ENCODE results near the gene FLAD1. TPM values are rescaled to one million over a fixed set of nuclear protein-coding genes. Genes with fewer than 3 reads are reported as not detected.

The FLAD1 gene
- total RNA-seq, 1 donor from 2014 or later = 60.2 TPM

DNA sequence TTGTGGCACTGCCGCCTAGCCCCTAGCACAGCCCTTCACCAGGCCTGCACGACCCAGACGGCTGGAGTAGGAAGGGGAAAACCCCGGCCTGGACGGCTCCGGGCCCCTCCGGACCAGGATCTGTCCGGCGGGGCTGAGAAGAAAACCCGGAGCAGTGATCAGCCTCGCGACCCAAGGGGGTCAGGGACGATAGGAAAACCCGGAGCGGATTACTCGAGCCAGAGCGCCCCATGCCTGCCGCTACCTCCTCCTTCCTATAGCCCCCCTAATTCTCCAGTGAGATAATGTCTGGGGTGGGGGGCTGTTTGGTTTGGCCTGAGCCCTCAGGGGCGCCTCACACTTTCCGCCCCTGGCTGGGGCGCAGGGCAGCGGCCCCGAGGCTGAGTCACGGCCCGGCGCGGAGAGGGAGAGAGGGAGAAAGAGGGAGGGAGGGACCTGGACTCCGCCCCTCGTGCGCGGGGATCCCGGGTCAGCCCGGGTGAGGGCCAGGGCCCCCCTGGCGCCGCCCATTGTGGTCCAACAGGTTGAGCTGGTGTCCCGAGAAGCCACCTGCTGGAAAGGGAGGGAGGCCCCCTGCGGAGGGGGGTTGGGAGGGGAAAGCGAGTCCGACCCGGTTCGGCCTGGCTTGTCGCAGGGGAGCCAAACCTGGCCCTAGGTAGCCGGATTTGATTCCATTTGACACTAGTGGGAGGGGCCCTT is 17.7 kb downstream of the FLAD1 start:
- H3K27ac Mint-ChIP-seq = peak overlapping the region; percentile 83
- intact Hi-C loops (cut with micrococcal nuclease) = loop anchor here (1.0 to 10.0 kb wide), 6 partner anchors 8 to 444 kb away; partner anchors contain the start of genes PBXIP1 and UBE2Q1

DNA sequence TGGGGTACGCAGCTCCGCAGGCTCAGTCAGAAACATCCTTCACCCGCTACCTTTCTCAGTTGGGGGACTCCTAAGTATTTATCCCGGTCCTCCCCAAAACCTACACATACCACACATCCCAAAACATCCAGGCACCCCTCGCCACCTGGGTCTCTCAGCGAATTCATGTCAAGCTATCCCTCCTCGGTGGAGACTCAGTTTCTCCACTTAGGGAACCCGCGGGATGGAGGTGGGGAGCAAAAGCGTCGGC is 18.2 kb downstream of the FLAD1 start:
- H3K4me3 Mint-ChIP-seq (ENCODE audit: low read depth) = peak overlapping the region; percentile 97
- no peaks in the 10 kb centered on the region for H3K9me3 Mint-ChIP-seq
- intact Hi-C loops (cut with micrococcal nuclease) = loop anchor here (1.0 to 10.0 kb wide), 5 partner anchors 8 to 444 kb away; partner anchors contain the start of genes PBXIP1 and UBE2Q1
- peaks cover 41% of the 10 kb centered on the region for H3K4me1 Mint-ChIP-seq (ENCODE audit: low read depth)
- peak overlapping the region; percentile 83 for H3K27ac Mint-ChIP-seq
- H3K36me3 Mint-ChIP-seq (ENCODE audit: low read depth) = peaks cover 18% of the 10 kb centered on the region
- DNase-seq (ENCODE audit: low spot score) = no peak
- no peaks in the 10 kb centered on the region for H3K27me3 Mint-ChIP-seq (ENCODE audit: low read depth)

More for the DNA sequence above, 17.7 kb downstream of the FLAD1 start:
- peak overlapping the region; percentile 97 for H3K4me3 Mint-ChIP-seq (ENCODE audit: low read depth)
- H3K9me3 Mint-ChIP-seq = no peaks in the 10 kb centered on the region
- H3K4me1 Mint-ChIP-seq (ENCODE audit: low read depth) = peaks cover 40% of the 10 kb centered on the region
- H3K27me3 Mint-ChIP-seq (ENCODE audit: low read depth) = no peaks in the 10 kb centered on the region
- DNase-seq (ENCODE audit: low spot score) = peak; percentile 82
- peaks cover 14% of the 10 kb centered on the region for H3K36me3 Mint-ChIP-seq (ENCODE audit: low read depth)

GRCh38 chr1:155001675-155002463 is 18.7 kb downstream of the FLAD1 start:
- peaks cover 19% of the 10 kb centered on the region for H3K36me3 Mint-ChIP-seq (ENCODE audit: low read depth)
- H3K4me3 Mint-ChIP-seq (ENCODE audit: low read depth) = peak overlapping the region; percentile 97
- peaks cover 47% of the 10 kb centered on the region for H3K4me1 Mint-ChIP-seq (ENCODE audit: low read depth)
- DNase-seq (ENCODE audit: low spot score) = peak; percentile 98
- H3K27ac Mint-ChIP-seq = peak overlapping the region; percentile 97
- intact Hi-C loops (cut with micrococcal nuclease) = loop anchor here (1.0 to 10.0 kb wide), 5 partner anchors 7 to 445 kb away; partner anchors contain the start of genes PBXIP1 and UBE2Q1
- no peaks in the 10 kb centered on the region for H3K27me3 Mint-ChIP-seq (ENCODE audit: low read depth)
- H3K9me3 Mint-ChIP-seq = no peaks in the 10 kb centered on the region

DNA sequence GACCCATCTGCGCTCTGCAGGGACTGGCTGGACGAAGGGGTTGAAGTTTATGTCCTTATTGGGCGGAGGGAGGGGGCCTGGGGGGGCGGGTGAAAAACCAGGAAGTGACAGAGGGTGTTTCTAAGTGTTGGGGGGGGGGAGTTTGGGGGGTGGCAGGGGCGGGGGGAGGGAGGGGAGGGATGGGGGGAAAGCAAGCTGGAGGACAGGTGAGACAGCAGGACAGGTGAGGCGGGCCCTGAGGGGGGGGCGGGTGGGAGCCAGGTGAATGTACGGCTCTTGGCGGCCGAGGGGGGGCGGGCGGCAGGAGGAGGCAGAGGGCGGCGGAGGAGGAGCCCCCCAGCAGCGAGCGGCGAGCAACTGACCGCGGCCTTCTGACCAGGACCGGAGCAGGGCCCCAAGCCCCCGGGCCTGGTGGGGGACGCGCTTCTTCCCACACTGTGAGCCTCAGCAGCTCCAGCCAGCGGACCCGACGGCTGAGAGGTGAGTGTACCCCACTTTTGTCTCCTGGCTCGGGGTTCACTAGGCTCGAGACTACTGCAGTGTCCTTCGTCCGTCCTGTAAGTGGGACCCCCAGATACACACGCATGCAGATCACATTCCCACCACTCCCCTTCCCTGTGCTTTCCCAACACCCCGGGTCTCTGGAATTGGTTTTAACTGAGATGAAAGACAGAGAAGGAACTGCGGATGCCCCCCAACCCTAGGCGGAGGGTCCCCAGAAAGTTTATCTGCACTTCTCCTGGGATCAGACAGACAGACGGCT is 19.5 kb downstream of the FLAD1 start, which contains the start of gene ZBTB7B:
Gene ZBTB7B (plus strand): TSS at position 339 of the 763 bp plus-strand sequence. CDS start 11,859 bp downstream, outside the sequence.
- intact Hi-C loops (cut with micrococcal nuclease) = loop anchor here (5.0 to 10.0 kb wide), 4 partner anchors 48 to 445 kb away; partner anchors contain the start of genes PBXIP1 and UBE2Q1
- Mint-ChIP-seq H3K36me3 (ENCODE audit: low read depth) (peaks cover 19% of the 10 kb centered on the region), H3K4me3 (ENCODE audit: low read depth) (peak within 1 kb of the TSS; percentile 97), H3K27ac (peak within 1 kb of the TSS; percentile 97), H3K4me1 (ENCODE audit: low read depth) (peaks cover 43% of the 10 kb centered on the region), H3K27me3 (ENCODE audit: low read depth) (no peaks in the 10 kb centered on the region), H3K9me3 (no peaks in the 10 kb centered on the region)
- no peak for DNase-seq (ENCODE audit: low spot score)

DNA sequence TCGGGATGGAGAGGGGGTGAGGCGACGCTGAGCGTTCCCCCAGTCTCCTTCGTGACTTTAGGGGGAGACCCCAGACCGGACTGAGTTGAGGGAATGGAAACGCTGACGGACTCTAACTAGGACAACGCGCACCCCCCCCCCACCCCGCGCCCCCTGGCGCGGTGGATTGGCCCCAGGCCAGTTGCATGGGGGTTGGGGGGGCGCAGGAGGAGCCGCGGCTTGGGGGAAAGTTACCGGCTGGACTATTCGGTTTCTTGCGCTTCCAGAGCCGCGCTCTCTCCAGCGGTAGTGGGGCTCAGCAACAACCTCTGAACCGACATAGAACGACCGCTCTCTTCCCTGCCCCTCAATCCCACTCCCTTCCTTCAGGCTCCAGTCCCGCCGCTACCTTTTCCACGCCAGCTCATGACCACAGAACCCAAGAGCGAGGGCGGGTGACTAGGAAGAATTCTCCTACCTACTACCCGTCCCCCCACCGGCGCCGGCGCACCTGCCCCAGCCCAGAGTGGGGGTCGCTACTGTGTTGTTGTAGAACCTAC is 20.2 kb downstream of the FLAD1 start:
- peak overlapping the region; percentile 89 for H3K27ac Mint-ChIP-seq
- H3K4me1 Mint-ChIP-seq (ENCODE audit: low read depth) = peaks cover 38% of the 10 kb centered on the region
- H3K4me3 Mint-ChIP-seq (ENCODE audit: low read depth) = peak overlapping the region; percentile 94
- no peak for DNase-seq (ENCODE audit: low spot score)
- peaks cover 19% of the 10 kb centered on the region for H3K36me3 Mint-ChIP-seq (ENCODE audit: low read depth)
- no peaks in the 10 kb centered on the region for H3K27me3 Mint-ChIP-seq (ENCODE audit: low read depth)
- H3K9me3 Mint-ChIP-seq = no peaks in the 10 kb centered on the region
- intact Hi-C loops (cut with micrococcal nuclease) = loop anchor here (5.0 to 10.0 kb wide), 4 partner anchors 48 to 446 kb away; partner anchors contain the start of genes PBXIP1 and UBE2Q1

DNA sequence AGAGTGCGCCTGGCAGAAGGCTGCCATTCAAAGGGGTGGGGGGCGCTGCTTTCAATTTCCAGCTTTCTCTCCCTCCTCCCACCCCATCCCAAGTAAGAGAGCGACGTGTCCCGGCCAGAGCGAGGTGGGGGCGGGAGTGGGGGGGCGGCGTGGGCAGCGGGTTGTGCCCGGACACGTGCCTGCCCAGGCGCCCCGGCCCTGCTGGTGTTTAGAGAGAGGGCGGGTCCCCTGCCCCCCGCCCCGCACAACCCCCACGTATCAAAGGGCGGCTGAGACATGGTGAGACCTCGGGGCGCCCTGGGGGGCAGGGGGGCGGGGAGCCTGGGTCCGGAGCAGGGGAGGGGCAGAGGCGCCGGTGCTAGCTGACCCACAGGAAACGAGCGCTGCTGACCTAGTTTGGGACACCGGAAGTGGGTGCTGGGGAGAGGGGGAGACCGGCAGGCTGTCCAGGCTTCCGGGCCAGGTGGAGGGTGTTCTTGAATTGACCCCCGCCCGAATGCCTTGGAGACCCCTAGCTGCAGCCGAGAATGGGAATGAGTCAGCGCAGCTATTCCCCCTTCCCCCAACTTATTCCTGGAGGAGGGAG is 20.7 kb downstream of the FLAD1 start:
- H3K27me3 Mint-ChIP-seq (ENCODE audit: low read depth) = no peaks in the 10 kb centered on the region
- H3K9me3 Mint-ChIP-seq = no peaks in the 10 kb centered on the region
- H3K36me3 Mint-ChIP-seq (ENCODE audit: low read depth) = peaks cover 24% of the 10 kb centered on the region
- intact Hi-C loops (cut with micrococcal nuclease) = loop anchor here (5.0 to 10.0 kb wide), 4 partner anchors 49 to 447 kb away; partner anchors contain the start of genes PBXIP1 and UBE2Q1
- no peak for DNase-seq (ENCODE audit: low spot score)
- peak overlapping the region; percentile 94 for H3K4me3 Mint-ChIP-seq (ENCODE audit: low read depth)
- peaks cover 38% of the 10 kb centered on the region for H3K4me1 Mint-ChIP-seq (ENCODE audit: low read depth)
- H3K27ac Mint-ChIP-seq = peak overlapping the region; percentile 89

- no peaks in the 10 kb centered on the region for H3K9me3 Mint-ChIP-seq
- H3K27ac Mint-ChIP-seq = peak overlapping the region; percentile 84
- peak overlapping the region; percentile 94 for H3K4me3 Mint-ChIP-seq (ENCODE audit: low read depth)
- H3K36me3 Mint-ChIP-seq (ENCODE audit: low read depth) = peaks cover 30% of the 10 kb centered on the region
- no peaks in the 10 kb centered on the region for H3K27me3 Mint-ChIP-seq (ENCODE audit: low read depth)
- DNase-seq (ENCODE audit: low spot score) = no peak
- H3K4me1 Mint-ChIP-seq (ENCODE audit: low read depth) = peaks cover 35% of the 10 kb centered on the region
- intact Hi-C loops (cut with micrococcal nuclease) = loop anchor here (5.0 to 10.0 kb wide), 4 partner anchors 50 to 447 kb away; partner anchors contain the start of genes PBXIP1 and UBE2Q1
Observed at GRCh38 chr1:155004352-155005075, 21.4 kb downstream of the FLAD1 start.

- peak overlapping the region; percentile 94 for H3K4me3 Mint-ChIP-seq (ENCODE audit: low read depth)
- no peak for DNase-seq (ENCODE audit: low spot score)
- intact Hi-C loops (cut with micrococcal nuclease) = loop anchor here (10.0 kb wide), 1 partner anchor 51 kb away; the partner anchor contains the start of gene PBXIP1
- peaks cover 30% of the 10 kb centered on the region for H3K4me1 Mint-ChIP-seq (ENCODE audit: low read depth)
- peak overlapping the region; percentile 96 for H3K27ac Mint-ChIP-seq
- H3K9me3 Mint-ChIP-seq = no peaks in the 10 kb centered on the region
- H3K27me3 Mint-ChIP-seq (ENCODE audit: low read depth) = no peaks in the 10 kb centered on the region
- peaks cover 39% of the 10 kb centered on the region for H3K36me3 Mint-ChIP-seq (ENCODE audit: low read depth)
Observed at GRCh38 chr1:155005076-155006011, 22.2 kb downstream of the FLAD1 start.

DNA sequence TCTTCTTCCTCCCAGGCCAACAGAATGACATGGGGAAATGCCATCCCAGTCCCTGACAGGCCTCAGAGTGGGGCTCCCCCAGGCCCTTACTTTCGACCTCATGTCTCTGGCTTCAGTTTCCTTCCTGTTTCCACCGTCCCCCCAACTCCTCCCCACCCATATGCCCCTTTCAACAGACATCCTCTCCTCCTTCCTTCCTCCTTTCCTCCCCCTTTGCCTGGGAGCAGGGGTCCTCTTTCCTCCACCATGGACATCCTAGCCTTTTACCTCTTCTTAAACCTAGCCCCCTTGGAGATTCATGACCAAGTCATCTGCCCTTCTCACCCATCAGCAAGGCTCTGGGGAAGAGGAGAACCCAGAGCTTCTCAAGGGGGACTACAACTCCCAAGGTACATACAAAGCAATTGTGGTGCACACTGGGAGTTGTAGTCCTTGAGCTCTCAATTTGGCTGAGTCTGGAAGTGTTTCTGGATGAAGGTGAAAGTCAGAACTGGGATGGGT is 23.5 kb downstream of the FLAD1 start:
- Mint-ChIP-seq H3K36me3 (ENCODE audit: low read depth) (peaks cover 47% of the 10 kb centered on the region), H3K27ac (peak overlapping the region; percentile 96), H3K9me3 (no peaks in the 10 kb centered on the region), H3K27me3 (ENCODE audit: low read depth) (no peaks in the 10 kb centered on the region), H3K4me3 (ENCODE audit: low read depth) (peak overlapping the region; percentile 76), H3K4me1 (ENCODE audit: low read depth) (peaks cover 33% of the 10 kb centered on the region)
- no peak for DNase-seq (ENCODE audit: low spot score)
- intact Hi-C loops (cut with micrococcal nuclease) = loop anchor here (10.0 kb wide), 1 partner anchor 52 kb away; the partner anchor contains the start of gene PBXIP1

GRCh38 chr1:155007251-155007828 is 24.2 kb downstream of the FLAD1 start:
- DNase-seq (ENCODE audit: low spot score) = no peak
- Mint-ChIP-seq H3K4me3 (ENCODE audit: low read depth) (peak overlapping the region; percentile 76), H3K27ac (peak overlapping the region; percentile 62), H3K9me3 (no peaks in the 10 kb centered on the region), H3K36me3 (ENCODE audit: low read depth) (peaks cover 53% of the 10 kb centered on the region), H3K27me3 (ENCODE audit: low read depth) (no peaks in the 10 kb centered on the region), H3K4me1 (ENCODE audit: low read depth) (peaks cover 36% of the 10 kb centered on the region)
- intact Hi-C loops (cut with micrococcal nuclease) = loop anchor here (10.0 kb wide), 1 partner anchor 53 kb away; the partner anchor contains the start of gene PBXIP1

Measured in activated T-helper 2 cell treated with anti-CD3 and anti-CD28 coated beads, Interferon-gamma antibody, Interleukin-2, Interleukin-4, amounts not matched to agents 10 μg/mL and 5 μg/mL and 100 μg/mL, durations not matched to agents 14 hours and 24 hours and 36 hours (primary cell).